Stimulated activated CD4-positive, alpha-beta T cell treated with anti-CD3 and anti-CD28 coated beads, Interleukin-15, amount 100 ng/mL, for 24 hours (primary cell): ENCODE measurements around the gene OR6C3.
"Not testable (repeated sequence)": the region's sequence is repeated elsewhere in the genome, so short reads cannot be mapped to it uniquely, and the experiment has no call there.

Experiments
- DNase-seq: peaks from one replicate; pipeline ENCODE4 v3.0.0-alpha.2; 2020

Gene OR6C3

GRCh38 chr12:55330446-55330845 is at the start of gene OR6C3:
TSS of gene OR6C3 (plus strand) at chr12:55330746. CDS start at chr12:55331701, 955 bp downstream.
- no peak for DNase-seq

GRCh38 chr12:55280991-55281390 is 49.6 kb upstream of the OR6C3 start:
- no peak for DNase-seq

- DNase-seq = no peak
These were observed 40.5 kb upstream of the OR6C3 start for GRCh38 chr12:55289999-55290398.

GRCh38 chr12:55296469-55296868 is 34.1 kb upstream of the OR6C3 start, which contains the start of gene OR6C6:
TSS of gene OR6C6 (minus strand) at chr12:55296569. CDS start at chr12:55295232, 1,337 bp downstream.
- DNase-seq = no peak

- no peak for DNase-seq
These were observed 16.5 kb upstream of the OR6C3 start, which contains the start of gene OR6C1 for GRCh38 chr12:55314043-55314442. TSS of gene OR6C1 (plus strand) at chr12:55314343. CDS start at chr12:55320600, 6,257 bp downstream.

GRCh38 chr12:55320201-55320600 is 10.3 kb upstream of the OR6C3 start:
- DNase-seq = no peak

- DNase-seq = not testable (repeated sequence)
These were observed 4.7 kb upstream of the OR6C3 start for GRCh38 chr12:55325801-55326200.

GRCh38 chr12:55336002-55336401 is 5.5 kb downstream of the OR6C3 start:
- no peak for DNase-seq

GRCh38 chr12:55355338-55355737 is 24.8 kb downstream of the OR6C3 start:
- not testable (repeated sequence) for DNase-seq

GRCh38 chr12:55362675-55363074 is 32.1 kb downstream of the OR6C3 start, which contains the start of gene OR6C75:
TSS of gene OR6C75 (plus strand) at chr12:55362975. CDS start at chr12:55365111, 2,136 bp downstream.
- no peak for DNase-seq

- no peak for DNase-seq
These were observed 34.5 kb downstream of the OR6C3 start for GRCh38 chr12:55365086-55365485.

GRCh38 chr12:55372521-55372920 is 42.0 kb downstream of the OR6C3 start:
- DNase-seq = no peak
